Mammary epithelial cell (primary cell): ENCODE measurements around the gene ZBTB43.

Source experiments
- EZH2 ChIP-seq: IDR thresholded peaks from 2 replicates; pipeline ENCODE4 v1.6.1; 2012; ENCODE audit warnings: low read length, inconsistent platforms, borderline replicate concordance
- TF ChIP-seq, protein P1 (sequence below), 2 donors: IDR thresholded peaks in 1 of 2; conservative IDR thresholded peaks in 1 of 2; 2 replicates each; pipeline ENCODE4 v1.5.1; 2011 to 2012; ENCODE audit warnings: inconsistent platforms in 2 of 2, low read length in 2 of 2, mild to moderate bottlenecking in 2 of 2, control low read depth in 1 of 2, low read depth in 1 of 2; ENCODE audit not compliant: insufficient read depth in 1 of 2; ENCODE audit errors: extremely low read depth in 1 of 2

- TF ChIP-seq, protein P1, sequence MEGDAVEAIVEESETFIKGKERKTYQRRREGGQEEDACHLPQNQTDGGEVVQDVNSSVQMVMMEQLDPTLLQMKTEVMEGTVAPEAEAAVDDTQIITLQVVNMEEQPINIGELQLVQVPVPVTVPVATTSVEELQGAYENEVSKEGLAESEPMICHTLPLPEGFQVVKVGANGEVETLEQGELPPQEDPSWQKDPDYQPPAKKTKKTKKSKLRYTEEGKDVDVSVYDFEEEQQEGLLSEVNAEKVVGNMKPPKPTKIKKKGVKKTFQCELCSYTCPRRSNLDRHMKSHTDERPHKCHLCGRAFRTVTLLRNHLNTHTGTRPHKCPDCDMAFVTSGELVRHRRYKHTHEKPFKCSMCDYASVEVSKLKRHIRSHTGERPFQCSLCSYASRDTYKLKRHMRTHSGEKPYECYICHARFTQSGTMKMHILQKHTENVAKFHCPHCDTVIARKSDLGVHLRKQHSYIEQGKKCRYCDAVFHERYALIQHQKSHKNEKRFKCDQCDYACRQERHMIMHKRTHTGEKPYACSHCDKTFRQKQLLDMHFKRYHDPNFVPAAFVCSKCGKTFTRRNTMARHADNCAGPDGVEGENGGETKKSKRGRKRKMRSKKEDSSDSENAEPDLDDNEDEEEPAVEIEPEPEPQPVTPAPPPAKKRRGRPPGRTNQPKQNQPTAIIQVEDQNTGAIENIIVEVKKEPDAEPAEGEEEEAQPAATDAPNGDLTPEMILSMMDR (conservative IDR thresholded peaks at IDR 0.05 in 1 of 2, IDR thresholded peaks at IDR 0.05 in 1 of 2; ENCODE audit: extremely low read depth in 1 of 2, insufficient read depth in 1 of 2, low read depth in 1 of 2, low read length in 2 of 2): no peak
- TF ChIP-seq EZH2: no peak
Observed at GRCh38 chr9:126883636-126884035, 78.8 kb downstream of the ZBTB43 start.
